Caco-2 (cell line): ENCODE measurements around the gene DRD1. TPM values are rescaled to one million over a fixed set of nuclear protein-coding genes. Genes with fewer than 3 reads are reported as not detected.

ENCODE experiments used
- BruUV-seq: library from RNA; stranded (reverse); fragments of 400-500 nt; replicated peaks from 2 replicates; lab custom pipeline; 2021; lab: Mats Ljungman, UMichigan
- CTCF ChIA-PET: fragments of 300-600 bp; sonication (Branson Sonifier 250); formaldehyde crosslinking; loops from one replicate; lab custom pipeline; 2022; ENCODE audit warnings: antibody characterized with exemption; lab: Charles Lee
- POLR2A ChIA-PET: fragments of 300-600 bp; sonication (Branson Sonifier 250); formaldehyde crosslinking; loops from one replicate; lab custom pipeline; 2022; ENCODE audit warnings: antibody characterized with exemption; lab: Charles Lee
- DNase-seq, 2 experiments: peaks; one replicate each; pipeline versions ENCODE4 v3.0.0 to v3.0.0-alpha.2; 2020 to 2022
- H3K27me3 ChIP-seq: replicated peaks from 2 replicates; pipeline ENCODE4 v1.6.0; 2011; ENCODE audit warnings: low read length; ENCODE audit not compliant: control insufficient read depth, insufficient read depth
- H3K36me3 ChIP-seq: 2 replicates; pipeline ENCODE4 v1.5.1; 2011; ENCODE audit warnings: low read length; ENCODE audit not compliant: control insufficient read depth, insufficient read depth
- H3K4me1 ChIP-seq: fragments of 250-450 bp; sonication (Bioruptor Pico); 2 replicates; pipeline ENCODE4 v1.5.1; 2020; ENCODE audit warnings: mild to moderate bottlenecking
- H3K4me3 ChIP-seq: 2 replicates; pipeline ENCODE4 v1.5.1; 2011; ENCODE audit warnings: low read depth, mild to moderate bottlenecking, control low read depth, low read length
- H3K9me3 ChIP-seq: fragments of 250-450 bp; sonication (Bioruptor Pico); 2 replicates; pipeline ENCODE4 v1.5.1; 2020; ENCODE audit warnings: mild to moderate bottlenecking, moderate library complexity
- H3K27ac Mint-ChIP-seq: one replicate; pipeline ENCODE4 v1.8.0; 2022; ENCODE audit warnings: mixed read lengths; ENCODE audit not compliant: unreplicated experiment
- H3K27me3 Mint-ChIP-seq: one replicate; pipeline ENCODE4 v1.8.0; 2022; ENCODE audit warnings: mixed read lengths; ENCODE audit not compliant: insufficient read depth, unreplicated experiment
- H3K36me3 Mint-ChIP-seq: one replicate; pipeline ENCODE4 v1.8.0; 2022; ENCODE audit warnings: mild to moderate bottlenecking, mixed read lengths; ENCODE audit not compliant: insufficient read depth, unreplicated experiment
- H3K4me1 Mint-ChIP-seq: one replicate; pipeline ENCODE4 v1.8.0; 2022; ENCODE audit warnings: low read depth, mixed read lengths; ENCODE audit not compliant: unreplicated experiment
- H3K4me3 Mint-ChIP-seq: one replicate; pipeline ENCODE4 v1.8.0; 2022; ENCODE audit warnings: mild to moderate bottlenecking, moderate library complexity, mixed read lengths; ENCODE audit not compliant: unreplicated experiment
- H3K9me3 Mint-ChIP-seq: one replicate; pipeline ENCODE4 v1.8.0; 2022; ENCODE audit warnings: mixed read lengths; ENCODE audit not compliant: unreplicated experiment
- intact Hi-C: fragments of 100-400 bp; cut with micrococcal nuclease; formaldehyde crosslinking; loops from one replicate; pipeline ENCODE4 v1.10.0; 2022; ENCODE audit not compliant: unreplicated experiment
- total RNA-seq: library from RNA; stranded (reverse); gene quantifications from 2 replicates; pipeline ENCODE4 v1.2.3, GENCODE V29; 2022
- TF ChIP-seq, protein P1 (sequence below), 2 experiments: fragments of 200-600 bp in 1 of 2; IDR thresholded peaks; 1 replicate in 1 of 2; 2 replicates in 1 of 2; pipeline versions ENCODE4 v1.5.1 to v1.8.0; 2011 to 2022; ENCODE audit warnings: antibody characterized with exemption in 1 of 2, control low read depth in 1 of 2, inconsistent platforms in 1 of 2, low read depth in 1 of 2, low read length in 1 of 2, mild to moderate bottlenecking in 1 of 2, moderate library complexity in 1 of 2; ENCODE audit not compliant: insufficient read depth in 1 of 2, severe bottlenecking in 1 of 2, unreplicated experiment in 1 of 2

DRD1 gene
- total RNA-seq, 1 experiment from 2014 or later: not detected

DNA sequence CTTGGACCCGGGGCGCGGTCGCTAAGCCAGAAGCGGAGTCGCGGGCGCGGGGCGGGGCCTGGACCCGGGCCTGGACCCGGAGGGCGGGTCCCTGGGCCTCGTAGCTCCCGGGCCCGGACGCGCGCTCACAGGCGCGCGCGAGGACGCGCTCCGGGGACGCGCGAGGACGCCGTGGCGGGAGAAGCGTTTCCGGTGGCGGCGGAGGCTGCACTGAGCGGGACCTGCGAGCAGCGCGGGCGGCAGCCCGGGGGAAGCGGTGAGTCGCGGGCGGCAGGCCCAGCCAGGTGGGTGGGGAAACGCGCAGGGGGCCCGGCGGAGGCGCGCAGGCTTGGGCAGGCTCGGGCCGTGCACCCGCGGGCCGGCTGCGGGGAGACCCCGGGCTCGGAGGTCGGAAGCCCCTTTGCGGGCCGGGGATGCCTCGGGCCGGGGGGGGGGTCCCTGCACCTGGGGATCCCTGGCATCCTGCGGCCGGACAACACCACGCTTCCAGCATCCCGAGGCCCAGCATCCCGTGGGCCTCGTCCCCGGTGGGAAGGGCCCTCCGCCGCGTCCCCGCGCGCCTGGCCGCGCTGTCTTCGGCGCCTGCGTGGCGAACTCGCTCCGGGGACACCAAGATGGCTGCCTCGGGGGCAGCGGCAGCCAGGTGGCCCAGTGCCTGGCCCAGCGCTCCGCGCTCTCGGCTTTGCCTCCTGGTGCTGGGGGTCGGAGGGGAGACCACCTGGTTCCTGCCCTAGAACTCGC is 34.6 kb upstream of the DRD1 start, which contains the start of gene SFXN1:
TSS of gene SFXN1 (plus strand) at position 177 of the 741 bp plus-strand sequence. CDS start 13,544 bp downstream, outside the sequence.
- ChIA-PET POLR2A (interaction anchor here (0.6 to 1.0 kb wide), 4 partner anchors 9 to 728 kb away, joined by 3 to 8 read pairs (median 4); no protein-coding TSS in a partner anchor), CTCF (interaction anchor here (0.6 to 1.1 kb wide), 2 partner anchors 9 to 14 kb away, joined by 4 to 5 read pairs; no protein-coding TSS in a partner anchor)
- TF ChIP-seq, protein P1, sequence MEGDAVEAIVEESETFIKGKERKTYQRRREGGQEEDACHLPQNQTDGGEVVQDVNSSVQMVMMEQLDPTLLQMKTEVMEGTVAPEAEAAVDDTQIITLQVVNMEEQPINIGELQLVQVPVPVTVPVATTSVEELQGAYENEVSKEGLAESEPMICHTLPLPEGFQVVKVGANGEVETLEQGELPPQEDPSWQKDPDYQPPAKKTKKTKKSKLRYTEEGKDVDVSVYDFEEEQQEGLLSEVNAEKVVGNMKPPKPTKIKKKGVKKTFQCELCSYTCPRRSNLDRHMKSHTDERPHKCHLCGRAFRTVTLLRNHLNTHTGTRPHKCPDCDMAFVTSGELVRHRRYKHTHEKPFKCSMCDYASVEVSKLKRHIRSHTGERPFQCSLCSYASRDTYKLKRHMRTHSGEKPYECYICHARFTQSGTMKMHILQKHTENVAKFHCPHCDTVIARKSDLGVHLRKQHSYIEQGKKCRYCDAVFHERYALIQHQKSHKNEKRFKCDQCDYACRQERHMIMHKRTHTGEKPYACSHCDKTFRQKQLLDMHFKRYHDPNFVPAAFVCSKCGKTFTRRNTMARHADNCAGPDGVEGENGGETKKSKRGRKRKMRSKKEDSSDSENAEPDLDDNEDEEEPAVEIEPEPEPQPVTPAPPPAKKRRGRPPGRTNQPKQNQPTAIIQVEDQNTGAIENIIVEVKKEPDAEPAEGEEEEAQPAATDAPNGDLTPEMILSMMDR (IDR thresholded peaks at IDR 0.05; ENCODE audit: insufficient read depth in 1 of 2, low read depth in 1 of 2, low read length in 1 of 2, severe bottlenecking in 1 of 2, unreplicated experiment in 1 of 2): no peak

DNA sequence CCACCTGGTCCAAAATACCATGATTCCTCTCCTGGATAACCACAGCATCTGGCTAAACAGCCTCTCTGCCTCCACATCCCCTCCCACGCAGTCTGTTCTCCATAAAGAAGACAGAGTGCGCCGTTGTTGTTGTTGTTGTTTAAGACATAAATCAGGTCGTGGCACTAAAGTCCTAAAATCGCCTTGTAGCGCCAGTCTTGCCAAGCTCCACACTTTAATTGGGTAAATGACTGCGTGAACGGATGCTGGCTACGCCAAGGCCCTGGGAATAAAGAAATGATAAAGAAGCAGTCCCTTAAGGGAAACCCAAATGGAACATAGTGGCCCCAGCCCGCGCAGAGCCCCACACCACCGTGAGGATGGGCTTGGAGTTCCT is 34.0 kb upstream of the DRD1 start:
- no peak for DNase-seq
- CTCF ChIA-PET: interaction anchor here (0.6 to 1.1 kb wide), 2 partner anchors 9 to 13 kb away, joined by 4 to 5 read pairs; no protein-coding TSS in a partner anchor
- no TSS peak for BruUV-seq
- Mint-ChIP-seq H3K27ac (no peak overlapping the region), H3K4me1 (peaks cover 21% of the 10 kb centered on the region), H3K9me3 (no peaks in the 10 kb centered on the region), H3K36me3 (peaks cover 24% of the 10 kb centered on the region), H3K4me3 (peak overlapping the region; percentile 95), H3K27me3 (no peaks in the 10 kb centered on the region)
- TF ChIP-seq, protein P1 (IDR thresholded peaks at IDR 0.05; ENCODE audit: insufficient read depth in 1 of 2, low read depth in 1 of 2, low read length in 1 of 2, severe bottlenecking in 1 of 2, unreplicated experiment in 1 of 2): no peak
- no peaks in the 10 kb centered on the region for H3K9me3 ChIP-seq
- no peaks in the 10 kb centered on the region for H3K27me3 ChIP-seq
- peak overlapping the region; percentile 93 for H3K4me3 ChIP-seq
- intact Hi-C loops: no loop called here
- H3K4me1 ChIP-seq: peaks cover 4% of the 10 kb centered on the region; the same call in 1 of the 2 replicates
- POLR2A ChIA-PET: interaction anchor here (0.6 to 1.0 kb wide), 4 partner anchors 8 to 727 kb away, joined by 3 to 8 read pairs (median 4); no protein-coding TSS in a partner anchor
- no peaks in the 10 kb centered on the region for H3K36me3 ChIP-seq

More for the DNA sequence above, 34.6 kb upstream of the DRD1 start, which contains the start of gene SFXN1:
- Histone ChIP-seq H3K4me3 (peak within 1 kb of the TSS; percentile 93), H3K36me3 (no peaks in the 10 kb centered on the region), H3K9me3 (no peaks in the 10 kb centered on the region), H3K27me3 (no peaks in the 10 kb centered on the region), H3K4me1 (peaks cover 4% of the 10 kb centered on the region; the same call in 1 of the 2 replicates)
- Mint-ChIP-seq H3K27ac (peak within 1 kb of the TSS; percentile 78), H3K9me3 (no peaks in the 10 kb centered on the region), H3K36me3 (peaks cover 30% of the 10 kb centered on the region), H3K4me1 (peaks cover 25% of the 10 kb centered on the region), H3K27me3 (no peaks in the 10 kb centered on the region), H3K4me3 (peak within 1 kb of the TSS; percentile 95)
- DNase-seq: peak; percentile 67 to 83
- no TSS peak for BruUV-seq
- intact Hi-C loops: no loop called here

DNA sequence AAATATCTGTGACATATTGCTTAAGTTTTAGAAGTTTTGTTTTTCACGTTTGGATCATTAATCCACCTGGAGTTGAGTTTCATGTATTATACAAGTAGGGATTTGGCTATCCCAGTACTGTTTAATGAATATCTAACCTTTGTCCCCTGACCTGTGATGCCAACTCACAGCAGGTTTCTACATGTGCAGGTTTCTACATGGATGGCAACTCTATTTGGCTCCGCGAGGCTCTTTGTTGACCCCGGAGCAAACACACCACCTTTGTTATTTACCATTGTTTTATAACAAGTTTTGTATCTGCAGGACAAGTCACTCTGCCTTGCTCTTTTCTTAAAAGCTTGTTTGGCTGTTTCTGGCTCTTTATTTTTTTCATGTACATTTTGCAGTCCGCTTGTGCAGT is 33.5 kb upstream of the DRD1 start:
- Mint-ChIP-seq H3K36me3 (peaks cover 18% of the 10 kb centered on the region), H3K27ac (no peak overlapping the region), H3K4me1 (peaks cover 21% of the 10 kb centered on the region), H3K27me3 (no peaks in the 10 kb centered on the region), H3K9me3 (no peaks in the 10 kb centered on the region), H3K4me3 (no peak overlapping the region)
- Histone ChIP-seq H3K27me3 (no peaks in the 10 kb centered on the region), H3K4me3 (no peak overlapping the region), H3K36me3 (no peaks in the 10 kb centered on the region), H3K9me3 (no peaks in the 10 kb centered on the region), H3K4me1 (peaks cover 4% of the 10 kb centered on the region; the same call in 1 of the 2 replicates)
- DNase-seq: no peak
- no TSS peak for BruUV-seq
- ChIA-PET CTCF (no interaction called here), POLR2A (no interaction called here)
- TF ChIP-seq, protein P1 (IDR thresholded peaks at IDR 0.05; ENCODE audit: insufficient read depth in 1 of 2, low read depth in 1 of 2, low read length in 1 of 2, severe bottlenecking in 1 of 2, unreplicated experiment in 1 of 2): no peak
- intact Hi-C loops: no loop called here
